A549 (cell line): Measurements from ENCODE around the gene AEBP1. TPM values are rescaled to one million over a fixed set of nuclear protein-coding genes. Genes with fewer than 3 reads are reported as not detected.

ENCODE experiments used
- ATAC-seq, 2 experiments: fragments of 200-7000 bp in 1 of 2; fragments of >200 bp in 1 of 2; cut with Nextera tagmentation in 1 of 2; cut with Tn5 transposase in 1 of 2; 3 replicates each; pipeline versions ENCODE4 v1.8.0 to v1.9.1; 2018 to 2020; ENCODE audit warnings: mild to moderate bottlenecking in 1 of 2, moderate library complexity in 1 of 2
- CTCF ChIA-PET: fragments of 300-600 bp; sonication (Branson Sonifier 250); formaldehyde crosslinking; extraction: SDS; loops from one replicate; lab custom pipeline; 2021; ENCODE audit warnings: antibody characterized with exemption, inconsistent platforms; lab: Yijun Ruan, JAX
- POLR2A ChIA-PET: fragments of 350-600 bp; formaldehyde crosslinking; extraction: SDS; loops from one replicate; lab custom pipeline; 2021; ENCODE audit warnings: antibody characterized with exemption, inconsistent platforms; lab: Yijun Ruan, JAX
- DNase-seq, 2 experiments: peaks; one replicate each; pipeline versions ENCODE4 v3.0.0 to v3.0.0-alpha.2; 2011 to 2016; ENCODE audit warnings: low read depth in 1 of 2, low spot score in 1 of 2
- FAIRE-seq: peaks from 2 replicates; lab custom pipeline; 2011; peaks lifted over from hg19 to GRCh38; lab: Jason Lieb, UNC
- H3K27ac ChIP-seq, 2 experiments: fragments of >200 bp; sonication (Bioruptor Twin); formaldehyde crosslinking; 3 replicates each; pipeline ENCODE4 v1.5.1; 2016 to 2017
- H3K4me1 ChIP-seq: fragments of >200 bp; sonication (Bioruptor Twin); formaldehyde crosslinking; 3 replicates; pipeline ENCODE4 v1.6.1; 2016
- H3K4me2 ChIP-seq: fragments of >200 bp; sonication (Bioruptor Twin); formaldehyde crosslinking; 3 replicates; pipeline ENCODE4 v1.6.1; 2016
- H3K4me3 ChIP-seq: fragments of >200 bp; sonication (Bioruptor Twin); formaldehyde crosslinking; 3 replicates; pipeline ENCODE4 v1.5.1; 2016
- H3K9me3 ChIP-seq: fragments of >200 bp; sonication (Bioruptor Twin); formaldehyde crosslinking; 3 replicates; pipeline ENCODE4 v1.6.1; 2016
- BCL3 ChIP-seq: fragments of >200 bp; sonication (Bioruptor Twin); formaldehyde crosslinking; IDR thresholded peaks from 3 replicates; pipeline ENCODE4 v1.6.1; 2016
- CBX2 ChIP-seq: fragments of 200-600 bp; sonication (generic); IDR thresholded peaks from 2 replicates; pipeline ENCODE4 v1.6.1; 2016; ENCODE audit warnings: low read depth, mild to moderate bottlenecking, borderline replicate concordance
- CBX8 ChIP-seq: fragments of 200-600 bp; sonication (generic); IDR thresholded peaks from 2 replicates; pipeline ENCODE4 v1.6.1; 2016
- CEBPB ChIP-seq, 2 experiments: fragments of >200 bp in 1 of 2; sonication (Bioruptor Twin) in 1 of 2; formaldehyde crosslinking in 1 of 2; IDR thresholded peaks; 2 replicates each; pipeline ENCODE4 v1.6.1; 2012 to 2016
- CHD2 ChIP-seq: fragments of 150-350 bp; IDR thresholded peaks from 2 replicates; pipeline ENCODE4 v1.6.1; 2014; ENCODE audit warnings: low read length; ENCODE audit not compliant: partially characterized antibody
- EHF ChIP-seq: fragments of 250-450 bp; sonication (Bioruptor Pico); IDR thresholded peaks from 2 replicates; pipeline ENCODE4 v1.5.0; 2020; ENCODE audit warnings: mild to moderate bottlenecking
- EP300 ChIP-seq, 2 experiments: fragments of >200 bp; sonication (Bioruptor Twin); formaldehyde crosslinking; IDR thresholded peaks; 2 replicates in 1 of 2; 3 replicates in 1 of 2; pipeline ENCODE4 v1.6.1; 2016 to 2017
- ESRRA ChIP-seq: fragments of 150-350 bp; IDR thresholded peaks from 2 replicates; pipeline ENCODE4 v1.6.1; 2014; ENCODE audit warnings: mild to moderate bottlenecking, low read length, borderline replicate concordance
- FOSL2 ChIP-seq, 2 experiments: fragments of 450-650 bp in 1 of 2; fragments of >200 bp in 1 of 2; sonication (Bioruptor Twin) in 1 of 2; formaldehyde crosslinking; IDR thresholded peaks; 2 replicates each; pipeline versions ENCODE4 v1.5.0 to v1.6.1; 2016 to 2020; ENCODE audit warnings: mild to moderate bottlenecking in 1 of 2, moderate library complexity in 1 of 2
- FOXS1 ChIP-seq: fragments of 250-450 bp; sonication (Bioruptor Pico); IDR thresholded peaks from 2 replicates; pipeline ENCODE4 v1.5.0; 2020; ENCODE audit warnings: mild to moderate bottlenecking, moderate library complexity
- HDAC2 ChIP-seq: fragments of 200-600 bp; sonication (generic); IDR thresholded peaks from 2 replicates; pipeline ENCODE4 v1.6.1; 2016
- HEYL ChIP-seq: fragments of 250-450 bp; sonication (Bioruptor Pico); IDR thresholded peaks from 2 replicates; pipeline ENCODE4 v1.8.0; 2021; ENCODE audit warnings: mild to moderate bottlenecking, moderate library complexity
- HOXB5 ChIP-seq: fragments of 250-450 bp; sonication (Bioruptor Pico); IDR thresholded peaks from 2 replicates; pipeline ENCODE4 v1.5.0; 2020; ENCODE audit warnings: mild to moderate bottlenecking, moderate library complexity
- JUN ChIP-seq, 2 experiments: fragments of >200 bp; sonication (Bioruptor Twin); formaldehyde crosslinking; IDR thresholded peaks; 2 replicates in 1 of 2; 3 replicates in 1 of 2; pipeline ENCODE4 v1.6.1; 2016 to 2017
- KDM1A ChIP-seq: fragments of 200-600 bp; sonication (generic); IDR thresholded peaks from 2 replicates; pipeline ENCODE4 v1.6.1; 2016; ENCODE audit warnings: low read depth, mild to moderate bottlenecking
- KDM5A ChIP-seq: fragments of 200-600 bp; sonication (generic); IDR thresholded peaks from 2 replicates; pipeline ENCODE4 v1.6.1; 2016; ENCODE audit warnings: antibody characterized with exemption, mild to moderate bottlenecking
- MAZ ChIP-seq: fragments of 150-350 bp; IDR thresholded peaks from 2 replicates; pipeline ENCODE4 v1.6.1; 2014; ENCODE audit warnings: antibody characterized with exemption, low read depth, low read length, borderline replicate concordance
- MYC ChIP-seq: IDR thresholded peaks from 2 replicates; pipeline ENCODE4 v1.6.1; 2012; ENCODE audit warnings: mild to moderate bottlenecking, inconsistent platforms, low read length, improper control_type of control experiment, borderline replicate concordance
- NFE2L2 ChIP-seq: fragments of 150-350 bp; conservative IDR thresholded peaks from 2 replicates; pipeline ENCODE4 v1.6.1; 2014; ENCODE audit warnings: low read length
- NPAS2 ChIP-seq: fragments of 250-450 bp; sonication (Bioruptor Pico); IDR thresholded peaks from 2 replicates; pipeline ENCODE4 v1.8.0; 2022; ENCODE audit warnings: mild to moderate bottlenecking, moderate library complexity, borderline replicate concordance
- PBX3 ChIP-seq: IDR thresholded peaks from 2 replicates; pipeline ENCODE4 v1.6.1; 2012
- POLR2AphosphoS2 ChIP-seq: conservative IDR thresholded peaks from 2 replicates; pipeline ENCODE4 v1.6.1; 2012; ENCODE audit warnings: low read length, improper control_type of control experiment, inconsistent platforms
- RAD21 ChIP-seq, 2 experiments: fragments of >200 bp in 1 of 2; sonication (Bioruptor Twin) in 1 of 2; formaldehyde crosslinking in 1 of 2; IDR thresholded peaks in 1 of 2; conservative IDR thresholded peaks in 1 of 2; 2 replicates in 1 of 2; 3 replicates in 1 of 2; pipeline ENCODE4 v1.6.1; 2012 to 2018; ENCODE audit warnings: inconsistent platforms in 1 of 2
- RARB ChIP-seq: fragments of 250-450 bp; sonication (Bioruptor Pico); IDR thresholded peaks from 2 replicates; pipeline ENCODE4 v1.8.0; 2021; ENCODE audit warnings: mild to moderate bottlenecking, moderate library complexity
- RCOR1 ChIP-seq: fragments of 150-350 bp; IDR thresholded peaks from 2 replicates; pipeline ENCODE4 v1.6.1; 2014; ENCODE audit warnings: antibody characterized with exemption, low read length, low read depth
- RFX5 ChIP-seq: fragments of 450-650 bp; IDR thresholded peaks from 2 replicates; pipeline ENCODE4 v1.7.1; 2014; ENCODE audit warnings: antibody characterized with exemption, mild to moderate bottlenecking, moderate library complexity
- SREBF2 ChIP-seq: fragments of 450-650 bp; IDR thresholded peaks from 2 replicates; pipeline ENCODE4 v1.6.1; 2014; ENCODE audit warnings: mild to moderate bottlenecking, moderate library complexity
- TFCP2L1 ChIP-seq: fragments of 250-450 bp; sonication (Bioruptor Pico); IDR thresholded peaks from 2 replicates; pipeline ENCODE4 v1.5.0; 2021; ENCODE audit warnings: mild to moderate bottlenecking
- USF2 ChIP-seq: fragments of 450-650 bp; IDR thresholded peaks from 2 replicates; pipeline ENCODE4 v1.6.1; 2014; ENCODE audit warnings: antibody characterized with exemption
- WGBS: methylation state at CpG from one replicate; pipeline ENCODE4 v1.1.6; 2017; ENCODE audit errors: missing lambda C conversion rate; 5-methylcytosine and 5-hydroxymethylcytosine counted together
- polyA plus RNA-seq, 4 experiments: library from polyadenylated mRNA; depleted of rRNA in 3 of 4; stranded (reverse); fragments of >200 nt; fragmentation: RNase III in 1 of 4; extraction: RNeasy Plus Mini Kit Qiagen cat#74134 plus additional on column Dnase treatment in 1 of 4; gene quantifications; 2 replicates in 3 of 4; 3 replicates in 1 of 4; pipeline ENCODE4 v1.2.3, GENCODE V29; 2011 to 2017
- TF ChIP-seq, protein P1 (sequence below): IDR thresholded peaks from 2 replicates; pipeline ENCODE4 v1.6.1; 2012
- TF ChIP-seq, protein P2 (sequence below): IDR thresholded peaks from 2 replicates; pipeline ENCODE4 v1.6.1; 2012; ENCODE audit warnings: low read depth, borderline replicate concordance

AEBP1 gene
- polyA plus RNA-seq, 2 of the 4 experiments (the other 2 are of a cell fraction) = not detected

GRCh38 chr7:44086627-44087026, 17.5 kb upstream of the AEBP1 start (continued):
- TF ChIP-seq RCOR1 (no peak), EP300 (IDR thresholded peaks at IDR 0.05) (no peak), EHF (CRISPR knock-in tag) (no peak), FOSL2 (IDR thresholded peaks at IDR 0.05) (no peak), FOSL2 (CRISPR knock-in tag; IDR thresholded peaks at IDR 0.05) (no peak), ESRRA (no peak), MAZ (no peak)

GRCh38 chr7:44087911-44088838, 16.0 kb upstream of the AEBP1 start:
- H3K4me2 ChIP-seq = no peak overlapping the region
- POLR2A ChIA-PET = no interaction called here
- no peak for FAIRE-seq

GRCh38 chr7:44093102-44093641, 11.0 kb upstream of the AEBP1 start:
- Histone ChIP-seq H3K9me3 (no peaks in the 10 kb centered on the region), H3K4me2 (no peak overlapping the region), H3K4me3 (no peak overlapping the region), H3K4me1 (peaks cover under 1% of the 10 kb centered on the region; the same call in 2 of the 3 replicates), H3K27ac (no peak overlapping the region)
- ATAC-seq (no peak), DNase-seq (no peak), FAIRE-seq (no peak)
- ChIA-PET POLR2A (interaction anchor here (0.5 kb wide), 1 partner anchor 940 kb away, joined by 3 read pairs; no protein-coding TSS in a partner anchor), CTCF (interaction anchor here (0.8 to 1.7 kb wide), 4 partner anchors 21 to 37 kb away, joined by 3 to 4 read pairs (median 3); no protein-coding TSS in a partner anchor)
- WGBS = 67% methylated on average over 6 of the region's 6 CpGs
- TF ChIP-seq ESRRA (no peak), RAD21 (conservative IDR thresholded peaks at IDR 0.05 in 1 of 2, IDR thresholded peaks at IDR 0.05 in 1 of 2) (no peak), HDAC2 (no peak), NPAS2 (CRISPR knock-in tag) (no peak), CHD2 (no peak), POLR2AphosphoS2 (no peak), NFE2L2 (no peak), MYC (no peak), BCL3 (no peak), KDM5A (no peak), CBX2 (no peak), RFX5 (no peak), CEBPB (IDR thresholded peaks at IDR 0.05) (no peak)
- TF ChIP-seq, protein P1, sequence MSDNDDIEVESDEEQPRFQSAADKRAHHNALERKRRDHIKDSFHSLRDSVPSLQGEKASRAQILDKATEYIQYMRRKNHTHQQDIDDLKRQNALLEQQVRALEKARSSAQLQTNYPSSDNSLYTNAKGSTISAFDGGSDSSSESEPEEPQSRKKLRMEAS = no peak
- TF ChIP-seq, protein P2, sequence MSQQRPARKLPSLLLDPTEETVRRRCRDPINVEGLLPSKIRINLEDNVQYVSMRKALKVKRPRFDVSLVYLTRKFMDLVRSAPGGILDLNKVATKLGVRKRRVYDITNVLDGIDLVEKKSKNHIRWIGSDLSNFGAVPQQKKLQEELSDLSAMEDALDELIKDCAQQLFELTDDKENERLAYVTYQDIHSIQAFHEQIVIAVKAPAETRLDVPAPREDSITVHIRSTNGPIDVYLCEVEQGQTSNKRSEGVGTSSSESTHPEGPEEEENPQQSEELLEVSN = no peak

More at GRCh38 chr7:44087911-44088838, 16.0 kb upstream of the AEBP1 start:
- peak overlapping the region in 1 of 2 experiments; percentile 44; a peak in 2 of 6 replicates for H3K27ac ChIP-seq
- peak in 1 of 2 experiments; percentile 61; a peak in 3 of 6 replicates for ATAC-seq
- H3K4me1 ChIP-seq = peaks cover 3% of the 10 kb centered on the region; the same call in 2 of the 3 replicates
- CTCF ChIA-PET = interaction anchor here (0.6 to 3.2 kb wide), 5 partner anchors 10 to 1981 kb away, joined by 3 to 11 read pairs (median 3); no protein-coding TSS in a partner anchor
- no peaks in the 10 kb centered on the region for H3K9me3 ChIP-seq
- WGBS = 67% methylated on average over 20 of the region's 20 CpGs
- H3K4me3 ChIP-seq = no peak overlapping the region
- TF ChIP-seq HEYL (CRISPR knock-in tag) (no peak), RARB (CRISPR knock-in tag) (no peak), USF2 (no peak), HOXB5 (CRISPR knock-in tag) (no peak), KDM1A (no peak), ESRRA (no peak), TFCP2L1 (CRISPR knock-in tag) (no peak), CHD2 (no peak), CBX8 (no peak), JUN (IDR thresholded peaks at IDR 0.05) (no peak), FOXS1 (CRISPR knock-in tag) (no peak), SREBF2 (no peak), PBX3 (no peak)
- TF ChIP-seq, protein P1 = no peak
- DNase-seq = no peak
